GM20431 (cell line): ENCODE measurements around the gene SZT2.
"Not testable (repeated sequence)": the region's sequence is repeated elsewhere in the genome, so short reads cannot be mapped to it uniquely, and the experiment has no call there.

Source experiments
- in situ Hi-C: fragments of 300-500 bp; cut with MseI, MboI; formaldehyde crosslinking; loops from one replicate; pipeline ENCODE4 v1.15.0; 2020; ENCODE audit warnings: low sequenced_read_pairs; ENCODE audit not compliant: unreplicated experiment

The SZT2 gene

GRCh38 chr1:43383449-43383848, 6.2 kb upstream of the SZT2 start:
- in situ Hi-C loops = no loop called here

- in situ Hi-C loops = no loop called here
Observed at GRCh38 chr1:43386676-43387075, 3.0 kb upstream of the SZT2 start.

- in situ Hi-C loops = no loop called here
Observed at GRCh38 chr1:43387976-43388599, 1.6 kb upstream of the SZT2 start.

- in situ Hi-C loops = no loop called here
Observed at GRCh38 chr1:43388613-43389012, 1.1 kb upstream of the SZT2 start.

GRCh38 chr1:43392702-43393101, 3.0 kb downstream of the SZT2 start:
- in situ Hi-C loops = no loop called here

DNA sequence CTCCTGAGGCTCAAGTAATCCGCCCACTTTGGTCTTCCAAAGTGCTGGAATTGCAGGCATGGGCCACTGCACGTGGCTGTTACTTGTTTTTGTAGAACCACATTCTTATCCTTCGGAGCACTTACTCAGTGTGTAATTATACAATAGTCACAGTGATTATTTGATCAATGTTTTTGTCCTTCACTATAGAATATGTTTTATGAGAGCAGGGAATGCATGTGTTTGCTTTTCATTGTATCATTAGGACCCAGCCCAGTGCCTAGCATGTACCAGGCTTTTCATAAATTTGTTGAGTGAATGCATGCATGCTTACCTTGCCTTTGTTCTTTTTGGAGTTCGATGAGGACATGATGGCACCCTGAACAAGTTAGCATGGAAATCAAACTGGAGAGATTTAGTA, 5.8 kb downstream of the SZT2 start:
- in situ Hi-C loops = no loop called here

DNA sequence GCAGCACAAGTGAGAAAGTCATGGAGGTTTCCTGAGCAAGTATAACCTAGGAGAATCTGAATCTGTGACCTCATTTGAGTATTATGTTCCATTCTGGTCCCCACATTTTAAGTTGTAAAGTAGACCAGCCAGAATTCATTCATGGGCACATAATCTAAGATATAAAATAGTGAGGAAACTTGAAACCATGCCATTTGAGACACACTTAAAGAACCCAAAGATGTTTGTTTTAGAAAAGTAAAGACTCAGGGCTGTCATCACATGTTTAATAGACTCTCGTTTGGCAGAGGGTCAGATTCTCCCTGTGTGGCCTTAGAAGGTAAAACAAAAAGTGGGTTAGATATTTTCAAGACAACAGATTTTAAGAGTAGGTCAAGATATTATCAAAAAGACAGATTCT, 6.4 kb downstream of the SZT2 start:
- in situ Hi-C loops = no loop called here

GRCh38 chr1:43398227-43398626, 8.5 kb downstream of the SZT2 start:
- in situ Hi-C loops = no loop called here

GRCh38 chr1:43400441-43400840, 10.7 kb downstream of the SZT2 start:
- in situ Hi-C loops = not testable (repeated sequence)

DNA sequence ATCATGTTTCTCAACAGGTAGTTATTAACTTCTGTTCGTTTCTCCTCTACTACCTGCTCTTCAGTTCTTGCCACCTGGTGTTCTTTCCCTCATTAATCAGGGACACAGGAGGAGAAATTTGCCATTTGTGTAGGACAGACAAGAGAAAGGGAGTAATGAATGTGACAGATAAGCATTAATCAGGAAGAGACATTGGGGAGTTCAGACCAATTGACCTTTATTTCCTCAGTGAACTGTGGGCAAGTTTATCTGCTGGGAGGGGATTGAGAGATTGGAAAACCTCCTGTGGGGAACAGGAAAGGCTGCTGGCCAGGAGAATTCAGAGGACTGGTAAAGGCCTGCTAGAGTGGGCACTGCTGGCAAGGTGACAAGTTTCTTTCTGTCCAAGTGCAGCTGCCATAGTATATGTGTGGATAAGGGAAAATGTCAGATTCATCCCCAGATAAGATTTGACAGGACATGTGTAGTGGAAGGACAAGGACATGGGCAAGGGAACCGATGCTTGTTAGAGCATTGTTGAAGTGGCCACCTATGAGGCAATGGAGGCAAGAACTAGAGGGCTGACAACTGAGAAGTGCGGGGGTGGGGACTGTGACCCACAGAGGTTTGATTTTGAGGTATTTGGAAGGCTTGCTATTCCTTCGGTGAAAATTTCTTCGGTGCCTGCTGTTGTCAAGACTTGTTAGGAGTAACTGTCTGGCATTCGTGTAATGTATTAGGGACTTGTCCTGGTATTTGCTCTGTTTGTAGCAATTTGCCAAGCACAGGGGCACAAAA, 12.6 kb downstream of the SZT2 start:
- in situ Hi-C loops = no loop called here

DNA sequence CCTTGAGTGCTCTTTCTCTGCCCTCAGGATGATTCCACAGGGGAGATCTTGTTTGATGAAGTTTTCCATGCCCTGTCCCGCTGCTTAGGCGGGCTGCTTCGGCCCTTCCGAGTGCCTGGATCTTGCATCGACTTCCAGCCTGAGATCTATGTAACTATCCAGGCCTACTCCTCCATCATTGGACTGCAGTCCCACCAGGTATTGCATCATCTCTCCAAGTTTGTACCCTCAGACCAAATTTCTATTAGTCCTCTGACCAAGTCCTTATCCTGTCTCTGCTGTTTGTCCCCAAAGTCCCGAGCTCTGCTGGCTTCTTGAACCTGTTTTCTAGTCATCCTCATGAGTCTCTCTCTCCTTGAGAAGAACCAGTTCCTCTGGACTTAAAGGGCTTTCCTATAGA, 14.7 kb downstream of the SZT2 start:
- in situ Hi-C loops = no loop called here

DNA sequence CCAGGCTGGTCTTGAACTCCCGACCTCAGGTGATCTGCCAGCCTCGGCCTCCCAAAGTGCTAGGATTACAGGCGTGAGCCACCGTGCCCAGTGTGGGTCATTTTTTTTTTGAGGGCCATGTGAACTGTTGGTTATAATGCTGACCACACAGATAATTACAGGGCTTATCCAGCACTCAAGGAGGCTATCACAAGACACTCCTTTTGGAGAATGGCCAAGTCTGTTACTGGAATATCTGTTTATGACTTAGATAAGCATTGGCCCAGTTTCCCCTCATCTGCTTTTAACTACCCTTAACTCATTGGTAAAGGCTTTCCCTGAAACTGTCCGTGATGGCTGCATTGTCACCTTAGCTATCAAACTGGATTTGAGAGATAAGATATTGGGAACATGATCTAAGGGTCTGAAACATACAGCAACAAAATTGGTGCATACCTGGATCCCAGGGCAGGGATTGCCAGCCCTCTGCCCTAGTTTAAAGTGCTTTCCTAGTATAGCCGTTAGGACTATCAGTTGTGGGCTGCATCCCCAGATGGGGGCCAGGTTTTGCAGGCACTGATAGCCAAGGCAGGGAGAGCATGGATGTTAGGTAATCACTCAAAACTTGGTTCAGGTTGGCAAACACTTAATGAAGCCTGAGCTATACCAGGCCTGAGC, 15.6 kb downstream of the SZT2 start:
- in situ Hi-C loops = no loop called here

DNA sequence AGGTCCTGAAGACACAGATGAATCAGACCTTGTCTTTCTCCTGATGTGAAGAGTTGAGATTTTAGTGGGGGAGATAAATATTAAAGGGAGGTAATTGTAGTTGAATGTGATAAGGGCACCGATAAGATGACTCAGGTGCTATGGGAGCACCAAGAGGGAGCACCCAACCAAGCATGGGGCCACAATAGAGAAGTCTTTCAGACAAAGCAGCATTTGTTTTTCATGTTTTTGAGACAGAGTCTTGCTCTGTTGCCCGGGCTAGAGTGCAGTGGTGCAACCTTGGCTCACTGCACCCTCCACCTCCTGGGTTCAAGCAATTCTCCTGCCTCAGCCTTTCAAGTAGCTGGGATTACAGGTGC, 16.2 kb downstream of the SZT2 start:
- in situ Hi-C loops = no loop called here

GRCh38 chr1:43410571-43410970, 20.9 kb downstream of the SZT2 start:
- in situ Hi-C loops = no loop called here

DNA sequence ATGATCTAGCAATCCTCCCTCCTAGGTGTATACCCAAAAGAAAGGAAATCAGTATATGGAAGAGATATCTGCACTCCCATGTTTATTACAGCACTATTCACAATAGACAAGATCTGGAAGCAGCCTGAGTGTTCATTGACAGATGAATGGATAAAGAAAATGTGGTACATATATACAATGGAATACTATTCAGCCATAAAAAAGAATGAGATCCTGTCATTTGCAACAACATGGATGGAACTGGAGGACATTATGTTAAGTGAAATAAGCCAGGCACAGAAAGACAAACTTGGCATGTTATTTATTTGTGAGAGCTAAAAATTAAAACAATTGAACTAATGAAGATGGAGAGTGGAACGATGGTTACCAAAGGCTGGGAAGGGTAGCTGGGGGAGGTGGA, 23.7 kb downstream of the SZT2 start:
- in situ Hi-C loops = not testable (repeated sequence)

- in situ Hi-C loops = no loop called here
Observed at GRCh38 chr1:43414634-43415223, 25.0 kb downstream of the SZT2 start.

DNA sequence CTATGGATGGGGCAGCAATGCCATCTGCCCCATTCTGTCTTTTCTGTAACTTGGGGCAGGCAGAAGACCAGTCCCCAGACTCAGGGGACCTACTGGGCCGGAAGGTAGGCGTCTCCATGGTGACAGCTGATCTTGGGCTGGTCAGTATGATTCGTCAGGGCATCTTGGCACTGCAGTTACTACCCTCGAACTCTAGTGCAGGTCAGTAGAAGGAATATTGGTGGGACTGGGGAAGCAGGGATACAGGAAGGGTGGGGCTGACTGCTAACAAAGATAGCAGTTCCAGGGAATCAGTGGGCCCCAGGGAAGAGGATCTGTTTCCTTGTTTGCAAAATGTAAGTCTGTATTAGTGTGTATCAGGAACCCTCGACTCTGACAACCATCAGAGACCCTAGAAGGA, 26.2 kb downstream of the SZT2 start:
- in situ Hi-C loops = no loop called here

DNA sequence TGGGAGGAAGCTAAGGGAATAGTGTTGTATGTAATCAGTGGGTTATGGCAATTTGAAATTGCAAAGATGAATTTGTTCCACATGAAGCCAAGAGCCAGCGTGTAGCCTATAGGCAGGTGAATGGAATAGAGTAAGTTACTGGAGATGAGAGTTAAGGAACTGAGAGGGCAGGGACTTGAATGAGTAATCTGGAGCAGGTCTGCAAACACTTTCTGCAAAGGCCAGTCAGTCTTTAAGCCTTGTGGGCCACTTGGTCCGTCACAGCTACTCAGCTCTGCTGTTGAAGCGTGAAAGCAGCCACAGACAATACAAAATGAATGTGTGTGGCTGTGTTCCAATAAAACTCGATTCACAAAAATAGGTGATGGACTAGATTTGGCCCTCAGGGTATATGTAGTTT, 29.2 kb downstream of the SZT2 start:
- in situ Hi-C loops = no loop called here

DNA sequence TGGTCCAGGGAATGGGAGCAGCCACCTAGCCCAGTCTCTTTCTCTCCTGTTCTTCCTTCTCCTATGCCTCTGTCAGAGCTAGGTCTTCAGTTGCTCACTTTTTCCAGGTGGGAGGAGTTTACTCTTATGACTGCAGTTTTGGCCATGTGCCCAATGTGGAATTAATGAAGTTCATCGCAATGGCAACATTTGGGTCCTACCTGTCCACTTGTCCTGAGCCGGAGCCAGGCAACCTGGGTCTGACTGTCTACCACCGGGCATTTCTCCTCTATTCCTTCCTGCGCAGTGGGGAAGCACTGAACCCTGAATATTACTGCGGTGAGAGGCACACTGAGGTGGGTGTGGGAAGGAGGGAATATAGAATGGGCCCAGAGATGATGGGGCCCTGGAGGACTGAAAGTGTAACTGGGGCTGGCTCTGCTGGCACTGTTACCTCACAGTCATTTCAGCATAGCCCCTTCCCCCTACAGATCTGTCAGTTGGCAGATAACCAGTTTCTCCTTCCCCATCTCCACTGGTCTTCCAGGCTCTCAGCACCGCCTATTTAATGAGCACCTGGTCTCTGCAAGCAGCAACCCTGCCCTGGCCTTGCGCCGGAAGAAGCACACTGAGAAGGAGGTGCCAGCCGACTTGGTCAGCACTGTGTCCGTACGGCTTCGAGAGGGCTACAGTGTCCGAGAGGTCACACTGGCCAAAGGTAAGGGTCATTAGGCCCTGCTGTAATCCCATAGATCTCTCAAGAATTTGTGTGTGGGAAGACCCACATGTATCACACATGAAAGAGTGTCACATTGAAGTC, 30.1 kb downstream of the SZT2 start:
- in situ Hi-C loops = no loop called here

GRCh38 chr1:43420874-43421273, 31.2 kb downstream of the SZT2 start:
- in situ Hi-C loops = no loop called here
